T-helper 2 cell (primary cell): Measurements from ENCODE around the gene SORBS2.
"Not testable (repeated sequence)": the region's sequence is repeated elsewhere in the genome, so short reads cannot be mapped to it uniquely, and the experiment has no call there.

ENCODE experiments used
- DNase-seq, 5 experiments: peaks; one replicate each; pipeline versions ENCODE4 v3.0.0 to v3.0.0-alpha.2; 2012 to 2022

SORBS2 gene

DNA sequence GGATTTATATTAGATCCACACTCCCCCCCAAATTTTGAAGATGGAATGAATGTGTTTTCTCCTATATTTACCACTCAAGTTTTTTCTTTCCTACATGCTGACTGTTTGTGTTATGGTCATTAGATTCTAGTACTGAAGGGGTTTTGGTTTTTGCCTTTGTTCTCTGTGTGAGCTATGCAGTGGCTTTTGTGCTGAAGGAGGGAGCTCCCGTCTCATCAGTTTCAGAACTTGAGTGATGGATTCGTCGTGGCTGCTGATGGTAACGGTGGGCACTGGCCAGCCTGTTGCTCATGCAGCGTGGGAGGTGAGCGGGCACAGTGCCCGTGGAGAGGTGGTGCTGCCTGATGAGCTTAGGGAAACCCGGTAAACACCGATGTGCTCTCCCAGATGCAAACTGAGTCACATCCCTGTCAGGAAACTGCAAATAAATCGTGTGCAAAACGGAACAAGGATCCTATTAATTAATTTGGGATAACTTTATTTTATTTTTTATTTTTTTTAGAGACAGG is 101.5 kb downstream of the SORBS2 start:
- no peak for DNase-seq

DNA sequence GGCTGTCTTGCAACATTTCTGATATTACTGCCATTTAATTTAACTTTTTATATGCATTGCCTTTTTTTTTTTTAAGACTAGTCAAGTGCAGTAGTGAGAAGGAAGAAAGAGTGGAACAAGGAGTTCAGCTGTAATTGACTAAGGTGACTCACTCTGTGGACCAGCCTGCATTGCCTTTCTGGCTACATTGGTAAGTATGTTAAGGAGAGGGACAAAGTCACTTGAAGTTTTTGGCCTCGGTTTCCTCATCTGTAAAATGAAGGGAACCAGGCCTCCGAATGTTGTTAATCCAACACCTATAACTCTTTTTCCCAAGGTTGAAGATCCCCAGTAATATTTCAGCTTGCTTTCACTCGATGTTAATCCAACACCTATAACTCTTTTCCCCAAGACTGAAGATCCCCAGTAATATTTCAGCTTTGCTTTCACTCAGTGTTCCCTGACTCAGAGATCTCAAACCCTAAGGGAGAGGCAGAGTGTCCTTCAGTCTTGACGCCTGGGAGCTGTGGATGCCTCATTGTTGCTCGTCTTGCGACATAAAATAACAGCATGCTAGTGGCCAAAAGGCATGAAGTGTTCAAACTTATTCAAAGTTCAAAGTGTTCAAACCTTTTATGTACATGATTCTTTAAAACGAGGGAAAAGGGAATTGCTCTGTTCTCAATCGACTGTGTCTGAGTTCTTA is 102.0 kb downstream of the SORBS2 start:
- DNase-seq = no peak

DNA sequence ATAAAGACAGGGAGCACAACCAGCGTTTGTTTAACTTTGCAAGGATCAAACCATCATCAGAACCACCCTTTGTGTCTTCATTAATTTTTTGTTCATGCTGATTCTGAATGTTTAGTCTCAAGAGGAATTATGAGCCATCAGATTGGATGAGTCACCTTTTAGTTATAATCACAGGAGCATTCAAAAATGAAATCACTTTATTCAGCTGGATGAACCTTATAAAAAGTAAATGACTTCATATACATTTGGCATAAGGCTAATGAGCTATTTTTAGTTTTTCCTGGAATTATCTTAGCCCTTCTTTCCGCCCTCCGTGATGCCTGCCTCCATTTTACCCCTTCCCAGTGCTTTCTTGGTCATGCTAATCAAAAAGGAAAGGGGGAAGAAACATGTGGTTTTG is 103.6 kb downstream of the SORBS2 start:
- no peak for DNase-seq

DNA sequence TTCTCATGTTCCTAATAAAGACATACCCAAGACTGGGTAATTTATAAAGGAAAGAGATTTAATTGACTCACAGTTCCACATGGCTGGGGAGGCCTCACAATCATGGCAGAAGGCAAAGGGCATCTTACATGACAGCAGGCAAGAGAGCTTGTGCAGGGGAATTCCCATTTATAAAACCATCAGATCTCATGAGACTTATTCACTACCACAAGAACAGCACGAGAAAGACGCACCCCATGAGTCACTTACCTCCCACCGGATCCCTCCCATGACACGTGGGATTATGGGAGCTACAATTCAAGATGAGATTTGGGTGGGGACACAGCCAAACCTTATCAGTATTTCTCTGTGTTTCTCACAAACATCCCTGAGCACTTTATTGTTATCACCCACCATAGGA is 104.4 kb downstream of the SORBS2 start:
- not testable (repeated sequence) for DNase-seq

DNA sequence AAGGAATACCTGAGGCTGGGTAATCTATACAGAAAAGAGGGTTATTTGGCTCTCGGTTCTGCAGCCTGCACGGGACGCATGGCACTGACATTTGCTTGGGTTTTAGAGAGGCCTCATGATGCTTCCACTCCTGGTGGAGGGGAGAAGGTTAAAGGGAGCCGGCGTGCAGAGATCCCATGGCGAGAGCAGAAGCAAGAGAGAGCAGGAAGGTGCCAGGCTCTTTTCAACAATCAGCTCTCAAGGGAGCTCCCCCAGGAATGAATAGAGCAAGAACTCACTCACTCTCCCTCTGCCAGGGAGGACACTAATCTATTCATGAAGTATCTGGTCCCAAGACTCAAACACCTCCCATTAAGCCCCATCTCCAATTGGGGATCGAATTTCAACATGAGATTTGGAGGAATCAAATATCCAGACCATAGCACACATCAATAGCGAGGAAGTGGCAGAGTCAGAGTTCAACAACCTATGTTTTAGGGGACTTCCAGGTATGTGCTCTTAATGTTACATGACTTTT is 109.8 kb downstream of the SORBS2 start:
- no peak for DNase-seq

DNA sequence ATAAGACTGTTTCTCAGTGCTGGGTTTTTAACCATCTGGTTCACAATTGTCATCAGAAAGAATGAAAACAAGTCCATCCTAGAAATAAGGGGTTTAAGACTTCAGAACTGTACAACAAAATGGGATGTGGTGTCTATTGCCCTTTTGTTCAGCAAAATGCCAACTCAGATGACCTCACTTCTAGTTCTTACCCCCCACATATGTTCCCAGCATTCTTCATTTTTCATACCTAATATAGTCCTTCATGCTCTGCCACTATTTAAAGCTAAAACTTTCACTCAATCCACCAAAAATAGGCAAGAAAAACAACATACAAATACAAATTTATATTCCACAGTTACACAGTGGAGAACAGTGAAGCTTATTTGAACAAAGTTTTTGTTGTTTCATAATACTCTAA is 111.4 kb downstream of the SORBS2 start:
- no peak for DNase-seq

DNA sequence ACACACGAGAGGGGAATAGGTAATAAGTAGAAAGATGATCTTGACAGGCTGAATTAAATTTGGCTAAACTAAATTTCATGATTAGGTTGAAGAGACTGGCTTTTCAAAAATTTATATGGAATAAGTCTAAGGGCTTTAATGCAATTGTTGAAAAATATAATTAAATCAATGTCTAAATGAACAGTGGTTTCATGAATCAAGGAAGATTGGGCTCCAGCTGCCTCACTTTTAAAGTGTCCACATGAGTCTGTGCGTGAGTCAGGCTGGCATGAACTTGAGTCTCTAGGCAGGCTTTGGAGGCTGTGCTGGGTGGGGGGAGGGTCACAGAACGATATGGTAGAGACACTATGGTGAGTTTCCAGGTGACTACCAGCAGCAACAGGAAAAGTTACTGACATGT is 111.9 kb downstream of the SORBS2 start:
- DNase-seq = no peak

DNA sequence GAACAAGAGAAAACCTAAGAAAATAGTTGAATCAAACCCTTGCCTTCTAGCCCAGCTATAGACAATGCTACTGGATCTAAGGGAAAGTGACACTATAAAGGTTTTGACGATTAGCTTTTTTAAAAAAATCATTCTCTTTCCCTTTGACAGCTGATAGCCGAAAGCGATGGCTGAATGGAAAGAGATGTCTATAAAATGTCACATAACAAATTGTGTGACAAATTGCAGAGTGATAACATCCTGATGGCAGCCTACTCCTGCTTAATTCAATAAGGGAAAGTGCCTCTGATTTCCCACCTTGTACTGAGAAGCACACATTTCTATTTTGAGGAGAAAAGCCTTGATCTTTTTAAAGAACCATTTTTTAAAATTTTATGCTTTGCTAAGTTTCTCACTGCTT is 114.5 kb downstream of the SORBS2 start:
- DNase-seq = no peak

DNA sequence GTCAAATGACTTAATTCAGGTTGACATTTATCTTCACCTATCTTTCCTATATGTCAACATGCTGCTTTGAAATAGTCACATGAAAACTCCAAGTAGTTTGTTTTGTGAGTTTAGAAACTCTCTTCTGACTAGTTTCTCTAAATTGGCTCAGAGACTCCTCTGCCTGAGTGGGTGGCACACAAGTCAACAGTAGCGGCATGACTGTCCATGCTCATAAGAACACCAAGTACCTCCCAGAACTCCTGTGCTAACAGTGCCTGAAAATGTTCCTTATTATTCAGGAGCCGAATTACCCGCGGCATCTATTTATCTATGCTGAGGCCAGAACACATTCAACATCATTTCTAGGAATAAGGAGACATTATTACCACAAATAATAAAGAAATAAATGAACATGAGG is 116.3 kb downstream of the SORBS2 start:
- DNase-seq = no peak

DNA sequence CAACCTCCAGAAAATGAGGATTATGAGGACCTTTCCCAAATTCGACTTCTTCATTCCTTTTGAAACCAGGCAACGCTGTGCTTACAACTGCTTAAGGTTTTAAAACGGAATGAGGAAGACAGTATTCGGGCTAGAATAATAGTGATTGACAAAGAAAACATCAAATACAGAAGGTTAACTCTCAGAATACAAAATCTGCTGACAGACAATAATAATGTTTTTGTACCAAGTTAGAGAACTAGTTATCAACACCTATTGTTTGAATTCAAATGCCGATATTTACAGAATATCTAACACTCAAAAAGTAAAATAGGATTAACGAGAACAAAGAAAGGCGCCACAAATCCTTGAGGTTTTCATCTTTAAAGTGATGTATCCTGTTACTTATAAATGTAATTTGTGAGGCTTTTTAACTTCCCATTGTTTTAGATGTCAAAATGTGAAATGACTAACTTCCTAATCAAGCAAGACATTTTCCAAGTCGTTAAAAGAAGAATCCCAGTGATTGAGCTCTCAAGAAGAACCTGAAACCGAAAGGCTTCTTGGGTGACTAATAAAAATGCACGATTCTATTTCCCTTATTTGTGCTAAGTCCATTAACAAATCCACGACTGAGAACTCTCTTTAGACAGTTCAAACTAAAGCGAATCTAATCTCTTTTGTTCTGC is 118.3 kb downstream of the SORBS2 start:
- DNase-seq = no peak

DNA sequence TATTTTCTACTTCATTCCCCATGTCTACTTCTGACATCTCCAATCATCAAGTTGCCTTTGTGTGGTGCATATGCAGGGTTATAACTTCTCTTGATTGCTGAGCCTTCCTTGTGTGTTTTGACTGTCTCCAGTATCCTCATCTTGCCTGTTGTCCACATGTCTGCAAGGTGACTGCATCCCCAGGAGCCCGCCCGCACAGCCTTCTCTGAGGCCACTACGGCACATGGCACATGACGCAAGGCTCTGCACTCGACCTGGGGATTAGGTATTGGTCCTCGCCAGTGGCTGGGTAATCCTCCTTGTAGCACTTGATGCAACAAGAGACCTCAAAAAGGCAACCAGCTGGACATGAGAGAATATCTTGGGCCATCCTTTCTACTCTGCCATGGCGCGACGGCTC is 122.6 kb downstream of the SORBS2 start:
- no peak for DNase-seq

DNA sequence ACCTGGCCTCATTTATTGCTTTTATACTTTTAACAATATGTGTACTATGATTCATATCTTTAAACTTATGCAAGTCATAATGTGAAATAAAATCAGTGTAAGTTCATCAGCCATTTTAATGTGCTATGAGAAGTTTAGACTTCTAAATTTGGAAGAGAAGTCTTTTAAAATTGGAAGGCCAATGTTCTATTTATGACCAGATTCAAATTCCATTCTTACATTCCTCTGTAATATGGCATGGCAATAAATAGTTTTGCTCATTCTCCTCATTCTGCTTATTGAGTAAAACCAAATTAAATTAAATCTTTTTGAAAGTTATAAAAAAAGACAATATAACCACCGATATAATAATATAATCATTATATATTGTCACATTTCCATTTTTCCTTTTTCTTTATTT is 126.2 kb downstream of the SORBS2 start:
- no peak for DNase-seq

DNA sequence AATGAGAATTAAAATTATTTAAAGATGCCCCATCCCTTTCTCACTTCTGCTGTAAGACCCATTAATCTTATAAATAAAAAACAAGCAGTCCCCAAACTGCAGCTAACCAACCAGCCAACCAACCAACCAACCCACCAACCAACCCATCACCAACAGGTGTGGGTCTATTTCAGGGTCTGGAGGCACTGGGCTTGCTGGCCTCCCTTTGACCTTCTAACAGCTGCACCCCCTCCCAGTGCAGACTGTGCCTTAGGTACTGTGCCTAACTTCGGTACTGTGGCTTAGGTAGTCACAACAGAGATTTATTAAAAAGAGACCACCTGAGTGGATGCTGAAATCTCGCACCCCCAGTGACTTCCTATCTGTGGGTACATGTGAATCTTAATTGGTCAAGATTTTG is 128.1 kb downstream of the SORBS2 start:
- no peak for DNase-seq

DNA sequence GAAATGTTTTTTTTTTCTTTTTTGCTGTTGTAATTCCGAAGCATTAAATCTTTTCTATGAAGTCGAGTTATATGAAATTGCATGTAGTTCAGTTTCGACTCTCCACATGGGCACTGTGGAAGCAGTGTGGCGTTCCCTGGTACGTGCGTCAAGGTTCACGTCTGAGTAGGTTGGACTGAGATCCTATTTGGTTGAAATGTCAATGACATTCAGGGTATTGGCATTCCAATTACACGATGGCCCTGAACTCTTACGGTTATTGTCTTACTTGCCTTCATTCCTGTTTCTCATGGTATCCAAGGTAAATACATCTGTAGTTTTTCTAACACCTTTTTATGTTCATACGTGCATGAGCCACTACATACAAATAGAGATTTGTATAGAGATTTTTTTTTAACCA is 128.8 kb downstream of the SORBS2 start:
- DNase-seq = no peak

DNA sequence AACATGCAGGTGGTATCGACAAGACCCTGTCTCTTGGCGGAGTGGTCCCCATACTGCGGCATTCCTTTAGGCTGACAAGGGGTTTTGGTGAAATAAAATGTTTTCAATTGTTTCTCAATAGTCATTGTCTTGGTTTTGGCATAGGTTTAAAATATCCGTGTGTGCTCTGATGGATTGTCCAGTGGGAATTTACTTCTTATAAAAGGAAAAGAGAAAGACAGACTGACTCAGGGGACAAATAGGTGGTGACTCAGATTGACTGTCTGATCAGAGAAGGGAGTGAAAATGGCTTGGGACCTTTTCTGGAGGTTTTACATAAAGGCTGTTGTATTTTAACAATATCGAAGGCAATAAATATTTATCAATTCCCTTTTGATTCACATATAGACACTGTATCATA is 129.8 kb downstream of the SORBS2 start:
- DNase-seq = no peak

DNA sequence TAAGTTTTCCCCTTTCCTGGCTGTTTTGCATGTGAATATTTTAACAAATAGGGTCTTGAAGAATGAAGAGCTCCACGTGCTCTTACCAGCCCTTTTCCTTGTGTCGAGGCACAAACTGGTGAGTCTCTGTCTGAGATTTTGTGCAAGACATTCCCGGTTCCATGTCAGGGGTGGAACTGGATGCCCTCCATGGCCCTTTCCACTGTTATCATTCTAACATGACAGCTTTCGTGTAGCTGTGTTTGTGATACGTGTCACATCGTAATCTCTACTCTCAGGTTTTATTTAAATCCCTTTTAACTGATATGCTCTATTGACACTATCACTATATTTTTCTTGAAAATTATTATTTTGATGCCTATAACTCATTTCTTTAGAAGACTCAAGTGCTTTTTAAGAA is 130.4 kb downstream of the SORBS2 start:
- DNase-seq = no peak

DNA sequence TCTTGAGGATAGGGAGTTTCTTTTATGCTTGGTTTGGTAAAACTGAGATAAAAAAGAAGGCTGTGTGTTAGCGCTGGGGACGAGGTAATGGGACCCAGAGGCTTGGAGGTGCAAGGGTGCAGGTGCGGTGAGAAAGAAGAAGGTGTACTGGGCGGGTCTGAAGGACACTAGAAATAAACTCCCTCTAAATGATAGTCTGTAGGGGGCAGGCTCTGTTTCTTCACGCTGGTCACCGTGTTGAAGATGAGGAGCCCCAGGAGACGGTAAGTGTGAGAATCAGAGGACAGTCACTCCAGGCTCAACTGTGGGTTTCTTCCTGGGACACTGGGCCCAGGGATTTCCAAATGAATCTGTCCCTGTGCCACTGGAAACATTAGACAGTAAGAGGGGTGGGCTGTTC is 131.4 kb downstream of the SORBS2 start:
- no peak for DNase-seq

DNA sequence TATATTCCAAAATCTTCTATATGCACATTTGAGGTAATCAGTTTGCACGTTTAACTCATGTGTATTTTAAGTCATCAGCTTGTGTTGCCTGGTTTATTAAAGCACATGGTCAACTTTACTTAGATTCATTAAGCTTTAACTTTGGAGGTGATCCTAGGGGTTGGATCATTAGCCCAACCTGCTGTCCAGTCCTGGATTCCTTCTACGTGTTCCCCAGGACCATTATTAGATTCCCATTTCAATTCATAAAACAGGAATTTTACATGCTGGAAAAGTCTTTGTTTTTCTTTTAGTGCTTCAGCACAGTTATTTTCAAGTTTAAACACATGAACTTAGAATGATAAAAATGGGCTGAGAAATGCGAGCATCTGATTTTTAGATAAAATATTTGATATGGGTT is 132.5 kb downstream of the SORBS2 start:
- DNase-seq = no peak

DNA sequence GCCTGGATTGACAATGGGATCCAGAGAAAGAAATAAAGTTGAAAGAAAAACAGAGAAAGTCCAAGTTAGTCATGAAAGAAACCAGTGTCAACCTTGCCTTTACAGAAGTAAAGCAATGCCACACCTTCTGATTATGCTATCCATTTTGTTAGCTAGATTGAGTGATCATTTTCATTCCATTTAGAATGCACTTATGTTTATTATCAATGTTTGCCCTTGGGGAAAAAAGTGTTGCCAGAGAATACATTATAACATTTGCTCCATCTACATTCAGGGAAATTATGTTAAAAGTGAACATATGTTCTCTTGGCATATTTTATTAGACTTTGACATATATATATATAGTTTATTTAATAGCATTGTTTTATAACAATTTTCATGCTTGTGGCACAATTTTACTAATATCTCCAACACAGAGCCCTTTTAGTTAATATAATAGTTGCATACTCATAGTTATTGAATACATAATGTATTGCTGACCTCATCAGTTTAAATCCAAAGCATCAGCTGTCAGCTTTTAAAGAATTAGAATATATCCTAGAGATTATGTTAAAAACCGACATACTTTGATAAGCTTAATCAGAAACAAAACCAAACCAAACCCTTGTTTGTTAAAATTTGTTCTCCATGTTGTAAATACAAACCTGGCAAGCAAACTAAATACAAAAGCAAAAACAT is 134.2 kb downstream of the SORBS2 start:
- no peak for DNase-seq

DNA sequence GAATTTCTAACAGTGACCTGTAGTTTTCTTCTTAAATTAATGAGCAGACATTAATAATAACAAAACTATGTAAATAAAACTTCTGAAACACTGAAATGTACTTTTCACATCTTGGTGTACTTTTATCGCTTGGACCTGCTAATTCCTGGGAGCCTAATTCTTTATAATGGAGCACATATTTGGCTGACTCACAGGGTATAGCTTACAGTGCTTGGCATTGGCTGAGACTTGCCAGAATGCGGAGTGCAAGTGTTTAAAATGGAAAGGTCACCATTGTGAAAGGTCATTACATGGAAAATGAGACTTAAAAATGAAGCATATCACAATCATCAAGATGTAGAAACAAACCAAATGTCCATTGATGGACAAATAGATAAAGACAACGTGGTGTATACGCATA is 139.4 kb downstream of the SORBS2 start:
- DNase-seq = no peak

DNA sequence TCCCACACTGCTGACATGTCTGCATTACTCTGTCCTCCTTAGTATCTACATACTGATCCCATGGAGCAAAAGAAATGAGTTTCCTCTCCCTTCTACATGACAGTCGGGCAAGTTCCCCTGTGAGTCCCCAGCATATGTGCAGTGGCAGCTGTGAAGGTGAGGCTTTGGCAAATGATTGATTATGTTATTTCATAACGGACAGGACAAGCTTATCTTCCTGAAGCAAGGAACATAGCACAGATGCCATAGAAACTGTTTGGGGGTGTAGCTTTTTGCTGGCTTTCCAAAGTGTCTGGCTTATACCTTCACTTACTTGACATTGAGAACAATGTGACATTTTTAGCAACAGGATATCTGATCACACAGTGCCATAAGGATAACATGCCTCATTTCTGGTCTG is 139.8 kb downstream of the SORBS2 start:
- no peak for DNase-seq

DNA sequence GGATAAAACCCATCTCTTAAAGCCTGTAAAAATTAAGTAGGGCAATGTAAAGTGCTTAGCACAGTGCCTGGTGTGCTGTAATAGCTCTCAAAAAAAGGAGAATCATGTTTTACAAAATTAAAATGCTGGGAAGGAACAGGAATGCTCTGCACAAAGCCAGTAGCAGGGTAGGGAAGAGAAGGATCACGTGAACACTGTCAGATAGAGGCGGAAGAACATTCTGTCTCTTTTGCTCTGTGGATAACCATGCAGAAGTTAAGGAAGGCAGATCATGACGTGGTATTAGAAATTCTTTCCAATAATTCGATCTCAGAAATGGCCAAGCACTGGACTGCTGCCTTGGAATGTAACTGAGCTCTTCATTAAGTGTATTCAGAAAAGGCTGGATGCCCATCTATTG is 140.5 kb downstream of the SORBS2 start:
- DNase-seq = no peak

DNA sequence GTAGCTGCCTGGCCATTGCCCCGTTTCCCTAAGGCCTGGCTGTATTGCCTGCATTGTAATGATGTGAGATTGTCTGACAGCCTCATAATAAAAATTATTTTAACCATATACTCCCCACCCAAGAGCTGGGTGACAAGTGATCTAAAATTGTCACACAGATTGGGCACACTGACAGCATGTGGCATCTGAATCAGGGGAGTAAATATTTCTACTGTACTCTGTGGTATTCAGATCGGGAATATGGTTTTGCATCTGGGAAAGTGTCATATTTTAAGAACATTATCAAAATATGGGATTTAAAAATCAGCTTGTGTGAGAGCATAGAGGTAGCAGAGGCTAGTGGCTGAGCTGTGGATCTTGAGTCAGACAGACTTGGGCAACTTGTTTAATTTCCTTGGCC is 140.9 kb downstream of the SORBS2 start:
- no peak for DNase-seq

DNA sequence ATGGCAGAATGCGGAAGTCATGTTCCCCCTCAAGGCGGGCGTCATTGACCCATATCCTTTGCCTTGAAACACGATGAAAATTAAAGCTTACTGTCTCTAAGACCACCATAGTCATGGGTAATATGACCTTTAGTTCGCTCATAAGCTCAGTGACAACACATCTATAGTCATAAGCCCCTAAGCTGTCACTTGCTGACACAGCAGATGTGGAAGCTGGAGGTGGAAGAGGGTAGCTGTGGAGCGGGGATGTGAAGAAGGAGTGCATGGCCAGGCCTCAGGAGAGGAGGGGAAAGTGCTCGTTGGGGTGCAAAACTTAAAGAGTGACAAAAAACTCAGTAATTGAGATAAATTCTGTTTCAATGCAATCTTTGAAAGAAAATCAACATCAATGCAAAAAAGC is 142.7 kb downstream of the SORBS2 start:
- DNase-seq = no peak
